NOMO-1 (cell line): ENCODE data around the gene CCDC74A.
"Not testable (repeated sequence)": the region's sequence is repeated elsewhere in the genome, so short reads cannot be mapped to it uniquely, and the experiment has no call there.

Experiments used
- DNase-seq, 2 experiments: peaks; one replicate each; lab custom pipeline; 2025; ENCODE audit not compliant: unreplicated experiment in 2 of 2; lab: John Stamatoyannopoulos, UW

Gene CCDC74A

GRCh38 chr2:131527131-131528001 is at the start of gene CCDC74A:
CCDC74A (plus strand) TSS chr2:131527888; CDS start chr2:131527971, 83 bp downstream.
- DNase-seq = peak in 1 of 2 experiments; percentile 4

- DNase-seq = not testable (repeated sequence)
These were observed 49.4 kb upstream of the CCDC74A start for GRCh38 chr2:131478074-131478849.

GRCh38 chr2:131478850-131479461 is 48.7 kb upstream of the CCDC74A start:
- not testable (repeated sequence) for DNase-seq

- not testable (repeated sequence) for DNase-seq
These were observed 47.3 kb upstream of the CCDC74A start for GRCh38 chr2:131480351-131480750.

- DNase-seq = not testable (repeated sequence)
These were observed 45.1 kb upstream of the CCDC74A start for GRCh38 chr2:131482506-131483155.

GRCh38 chr2:131483981-131484820 is 43.5 kb upstream of the CCDC74A start:
- DNase-seq = not testable (repeated sequence)

GRCh38 chr2:131484906-131485460 is 42.7 kb upstream of the CCDC74A start:
- DNase-seq = not testable (repeated sequence)

GRCh38 chr2:131486201-131486902 is 41.3 kb upstream of the CCDC74A start:
- not testable (repeated sequence) for DNase-seq

- DNase-seq = no peak
These were observed 39.1 kb upstream of the CCDC74A start for GRCh38 chr2:131488306-131489205.

GRCh38 chr2:131490616-131491468 is 36.8 kb upstream of the CCDC74A start:
- DNase-seq = peak in 1 of 2 experiments; percentile 1

GRCh38 chr2:131491469-131491836 is 36.2 kb upstream of the CCDC74A start:
- not testable (repeated sequence) for DNase-seq

- not testable (repeated sequence) for DNase-seq
These were observed 35.7 kb upstream of the CCDC74A start, which contains the start of gene MZT2A for GRCh38 chr2:131492015-131492417. MZT2A (minus strand) TSS chr2:131492397; CDS start chr2:131492376, 21 bp downstream.

- DNase-seq = peak; percentile 88 to 97
These were observed 35.1 kb upstream of the CCDC74A start for GRCh38 chr2:131492418-131493198.

GRCh38 chr2:131493199-131493968 is 34.3 kb upstream of the CCDC74A start:
- peak in 1 of 2 experiments; percentile 23 for DNase-seq

GRCh38 chr2:131495506-131495905 is 32.2 kb upstream of the CCDC74A start:
- not testable (repeated sequence) for DNase-seq
